Kasumi-1 (cell line): Measurements from ENCODE around the gene AUTS2.

Experiments
- DNase-seq, 2 experiments: peaks; one replicate each; lab custom pipeline; 2025; lab: John Stamatoyannopoulos, UW

AUTS2 gene

GRCh38 chr7:70743531-70744325 is 1145.5 kb downstream of the AUTS2 start:
- DNase-seq: no peak

- DNase-seq: no peak
These were observed 1146.2 kb downstream of the AUTS2 start for GRCh38 chr7:70744492-70744891.

- DNase-seq: no peak
These were observed 1151.6 kb downstream of the AUTS2 start for GRCh38 chr7:70749831-70750230.

- no peak for DNase-seq
These were observed 1153.6 kb downstream of the AUTS2 start for GRCh38 chr7:70751895-70752294.

GRCh38 chr7:70752794-70753241 is 1154.5 kb downstream of the AUTS2 start:
- DNase-seq: no peak

- DNase-seq: no peak
These were observed 1158.5 kb downstream of the AUTS2 start for GRCh38 chr7:70756789-70757188.

GRCh38 chr7:70758646-70759045 is 1160.4 kb downstream of the AUTS2 start:
- DNase-seq: no peak

- no peak for DNase-seq
These were observed 1161.4 kb downstream of the AUTS2 start for GRCh38 chr7:70759674-70760073.

- no peak for DNase-seq
These were observed 1163.5 kb downstream of the AUTS2 start for GRCh38 chr7:70761711-70762328.

- no peak for DNase-seq
These were observed 1164.4 kb downstream of the AUTS2 start for GRCh38 chr7:70762696-70763095.

GRCh38 chr7:70763961-70764691 is 1165.9 kb downstream of the AUTS2 start:
- no peak for DNase-seq

- no peak for DNase-seq
These were observed 1166.5 kb downstream of the AUTS2 start for GRCh38 chr7:70764701-70765208.

- DNase-seq: no peak
These were observed 1167.4 kb downstream of the AUTS2 start for GRCh38 chr7:70765651-70766050.

- DNase-seq: no peak
These were observed 1167.8 kb downstream of the AUTS2 start for GRCh38 chr7:70766109-70766508.

- DNase-seq: no peak
These were observed 1168.4 kb downstream of the AUTS2 start for GRCh38 chr7:70766694-70767093.

- DNase-seq: no peak
These were observed 1171.9 kb downstream of the AUTS2 start for GRCh38 chr7:70770154-70770553.

GRCh38 chr7:70771451-70771850 is 1173.2 kb downstream of the AUTS2 start:
- DNase-seq: no peak

- no peak for DNase-seq
These were observed 1174.6 kb downstream of the AUTS2 start for GRCh38 chr7:70772891-70773290.

- DNase-seq: no peak
These were observed 1175.1 kb downstream of the AUTS2 start for GRCh38 chr7:70773406-70773805.

GRCh38 chr7:70774950-70775527 is 1176.8 kb downstream of the AUTS2 start:
- DNase-seq: no peak

- DNase-seq: no peak
These were observed 1177.4 kb downstream of the AUTS2 start for GRCh38 chr7:70775570-70776156.

GRCh38 chr7:70776627-70777101 is 1178.4 kb downstream of the AUTS2 start:
- no peak for DNase-seq
